HepG2 (cell line): ENCODE data around the gene WDR18. TPM values are rescaled to one million over a fixed set of nuclear protein-coding genes. Genes with fewer than 3 reads are reported as not detected.

Experiments
- ATAC-seq: fragments of 200-7000 bp; cut with Tn5 transposase; 3 replicates; pipeline ENCODE4 v1.9.1; 2020; ENCODE audit warnings: mild to moderate bottlenecking, moderate library complexity
- BruUV-seq: library from RNA; stranded (reverse); fragments of 400-500 nt; replicated peaks from 2 replicates; lab custom pipeline; 2021; lab: Mats Ljungman, UMichigan
- CTCF ChIA-PET: fragments of 300-600 bp; formaldehyde crosslinking; extraction: SDS; loops from one replicate; lab custom pipeline; 2021; ENCODE audit warnings: low total read pairs, inconsistent platforms, low intra/inter-chr PET ratio; lab: Yijun Ruan, JAX
- POLR2A ChIA-PET: fragments of 350-600 bp; sonication (Branson Sonifier 250); formaldehyde crosslinking; loops from one replicate; lab custom pipeline; 2020; ENCODE audit warnings: antibody characterized with exemption, inconsistent platforms; lab: Yijun Ruan, JAX
- DNase-seq: peaks from one replicate; pipeline ENCODE4 v3.0.0-alpha.2; 2015; ENCODE audit warnings: low spot score
- FAIRE-seq: peaks from 3 replicates; lab custom pipeline; 2011; peaks lifted over from hg19 to GRCh38; lab: Jason Lieb, UNC
- H2AFZ ChIP-seq: one replicate; pipeline ENCODE4 v1.6.1; 2011; ENCODE audit warnings: low read length, inconsistent platforms
- H3K27ac ChIP-seq: fragments of 300-600 bp; 3 replicates; pipeline ENCODE4 v1.8.0; 2011; ENCODE audit warnings: mixed run types, mild to moderate bottlenecking, mixed read lengths, low read length, inconsistent platforms; ENCODE audit not compliant: insufficient read depth; ENCODE audit errors: extremely low read length
- H3K27me3 ChIP-seq, 2 experiments: fragments of 200-600 bp in 1 of 2; 2 replicates in 1 of 2; 3 replicates in 1 of 2; pipeline versions ENCODE4 v1.6.0 to v1.8.0; 2011; ENCODE audit warnings: low read length in 2 of 2, mild to moderate bottlenecking in 2 of 2, moderate library complexity in 2 of 2, inconsistent platforms in 1 of 2; ENCODE audit not compliant: insufficient read depth in 2 of 2, control insufficient read depth in 1 of 2
- H3K36me3 ChIP-seq, 2 experiments: fragments of 200-600 bp in 1 of 2; replicated peaks in 1 of 2; 2 replicates in 1 of 2; 3 replicates in 1 of 2; pipeline versions ENCODE4 v1.5.1 to v1.8.0; 2011; ENCODE audit warnings: low read length in 2 of 2, inconsistent platforms in 1 of 2; ENCODE audit not compliant: insufficient read depth in 2 of 2, control insufficient read depth in 1 of 2
- H3K4me1 ChIP-seq: 2 replicates; pipeline ENCODE4 v1.5.1; 2012; ENCODE audit warnings: low read length, inconsistent platforms; ENCODE audit not compliant: insufficient read depth
- H3K4me2 ChIP-seq: 2 replicates; pipeline ENCODE4 v1.6.0; 2011; ENCODE audit warnings: low read depth, low read length, inconsistent platforms
- H3K4me3 ChIP-seq, 3 experiments: fragments of 200-600 bp in 1 of 3; sonication (generic), shearing (Covaris generic) in 1 of 3; replicated peaks in 1 of 3; 2 replicates each; pipeline ENCODE4 v1.5.1; 2011 to 2016; ENCODE audit warnings: low read length in 3 of 3, inconsistent platforms in 2 of 3, low read depth in 2 of 3, mild to moderate bottlenecking in 2 of 3, control low read depth in 1 of 3, mixed read lengths in 1 of 3; ENCODE audit not compliant: insufficient read depth in 1 of 3
- H3K79me2 ChIP-seq: one replicate; pipeline ENCODE4 v1.6.1; 2011; ENCODE audit warnings: low read length, inconsistent platforms; ENCODE audit not compliant: insufficient read depth
- H3K9ac ChIP-seq: 2 replicates; pipeline ENCODE4 v1.6.0; 2011; ENCODE audit warnings: mild to moderate bottlenecking, low read depth, low read length, inconsistent platforms; ENCODE audit not compliant: insufficient read depth
- H3K9me3 ChIP-seq: 2 replicates; pipeline ENCODE4 v1.5.1; 2012; ENCODE audit warnings: mild to moderate bottlenecking, low read length
- H4K20me1 ChIP-seq: 2 replicates; pipeline ENCODE4 v1.6.0; 2011; ENCODE audit warnings: inconsistent platforms, mild to moderate bottlenecking, low read length, moderate library complexity; ENCODE audit not compliant: insufficient read depth
- ARID4A ChIP-seq: sonication (generic); formaldehyde crosslinking; IDR thresholded peaks from 2 replicates; pipeline ENCODE4 v1.5.0; 2020; ENCODE audit warnings: mild to moderate bottlenecking, missing genetic modification reagents, borderline replicate concordance
- FOSL2 ChIP-seq: sonication (generic); formaldehyde crosslinking; IDR thresholded peaks from 2 replicates; pipeline ENCODE4 v1.4.0; 2020; ENCODE audit warnings: missing genetic modification reagents
- MYC ChIP-seq: sonication (generic); formaldehyde crosslinking; IDR thresholded peaks from 2 replicates; pipeline ENCODE4 v1.9.0; 2021; ENCODE audit warnings: missing genetic modification reagents, borderline replicate concordance
- NR2F2 ChIP-seq: IDR thresholded peaks from 2 replicates; pipeline ENCODE4 v1.6.1; 2012; ENCODE audit warnings: low read depth, inconsistent platforms, borderline replicate concordance
- SAP130 ChIP-seq: IDR thresholded peaks from 2 replicates; pipeline ENCODE4 v1.6.1; 2016; ENCODE audit warnings: low read depth
- TGIF2 ChIP-seq: IDR thresholded peaks from 2 replicates; pipeline ENCODE4 v1.6.1; 2016; ENCODE audit warnings: control low read depth, missing compliant biosample characterization
- ZBTB33 ChIP-seq: sonication (generic); formaldehyde crosslinking; IDR thresholded peaks from 2 replicates; pipeline ENCODE4 v1.4.0; 2020; ENCODE audit warnings: missing genetic modification reagents
- ZBTB37 ChIP-seq: sonication (generic); formaldehyde crosslinking; IDR thresholded peaks from 2 replicates; pipeline ENCODE4 v1.4.0; 2020; ENCODE audit warnings: mild to moderate bottlenecking, missing genetic modification reagents
- ZNF574 ChIP-seq: sonication (generic); formaldehyde crosslinking; IDR thresholded peaks from 2 replicates; pipeline ENCODE4 v1.4.0; 2020; ENCODE audit warnings: missing genetic modification reagents
- ZSCAN30 ChIP-seq: sonication (generic); formaldehyde crosslinking; IDR thresholded peaks from 2 replicates; pipeline ENCODE4 v1.5.0; 2020; ENCODE audit warnings: mild to moderate bottlenecking, missing genetic modification reagents
- WGBS: methylation state at CpG from one replicate; pipeline ENCODE4 v1.1.6; 2017; ENCODE audit warnings: low lambda C conversion rate; 5-methylcytosine and 5-hydroxymethylcytosine counted together
- in situ Hi-C: cut with HindIII; loops from 2 replicates; pipeline ENCODE4 v1.10.0; 2017; ENCODE audit warnings: low pct_unique_long_range_greater_than_20kb; ENCODE audit not compliant: extremely low pct_ligation_motif_present
- intact Hi-C: fragments of 100-400 bp; cut with micrococcal nuclease; formaldehyde crosslinking; loops from one replicate; pipeline ENCODE4 v1.10.0; 2022; ENCODE audit not compliant: unreplicated experiment
- polyA plus RNA-seq, 8 experiments: library from polyadenylated mRNA; depleted of rRNA in 3 of 8; stranded (reverse) in 7 of 8; unstranded in 1 of 8; fragments of >200 nt; fragmentation: Illumina TruSeq in 4 of 8; extraction: Trizol in 4 of 8; gene quantifications; 2 replicates each; pipeline versions ENCODE4 v1.2.1 to v1.2.3, GENCODE V29; 2011 to 2016; ENCODE audit warnings: low read depth in 4 of 8, missing spikeins in 1 of 8, mixed read lengths in 1 of 8; ENCODE audit not compliant: insufficient read depth in 1 of 8
- total RNA-seq, 5 experiments: library from RNA; depleted of rRNA; stranded (reverse); fragments of >200 nt; fragmentation: Illumina TruSeq; extraction: Trizol; gene quantifications; 2 replicates each; pipeline ENCODE4 v1.2.3, GENCODE V29; 2016; ENCODE audit warnings: low read depth in 1 of 5

Gene WDR18
- total and polyA plus RNA-seq, 2 of the 13 experiments (the other 11 are each of a cell fraction or from before 2014, with no cell fraction given), result 36.4 to 47.6 TPM

- Histone ChIP-seq H3K27me3 (no peaks in the 10 kb centered on the region), H4K20me1 (peaks cover 27% of the 10 kb centered on the region), H2AFZ (no peak overlapping the region), H3K9ac (no peak overlapping the region), H3K36me3 (peaks cover 14 to 18% of the 10 kb centered on the region in 2 experiments; a peak in 3 of 5 replicates), H3K4me1 (peaks cover 38% of the 10 kb centered on the region), H3K79me2 (peaks cover 58% of the 10 kb centered on the region), H3K27ac (no peak overlapping the region), H3K9me3 (no peaks in the 10 kb centered on the region), H3K4me3 (peak overlapping the region in 1 of 3 experiments; percentile 46; a peak in 1 of 6 replicates), H3K4me2 (peak overlapping the region; percentile 93)
- ATAC-seq (no peak), FAIRE-seq (no peak), DNase-seq (no peak)
- POLR2A ChIA-PET, result no interaction called here
- intact Hi-C loops (no loop called here), in situ Hi-C loops (no loop called here)
- no peak for TF ChIP-seq NR2F2
- TF ChIP-seq ZBTB37 (CRISPR knock-in tag), result no peak
- TF ChIP-seq ZNF574 (CRISPR knock-in tag), result peak; percentile 31; the same call in 1 of the 2 replicates
- 0 out of 2 replicates have a peak, but pooled peaks have one; percentile 11 for TF ChIP-seq MYC (CRISPR knock-in tag)
- TF ChIP-seq TGIF2 (CRISPR knock-in tag), result peak; percentile 30; the same call in 1 of the 2 replicates
- TF ChIP-seq SAP130, result 0 out of 2 replicates have a peak, but pooled peaks have one; percentile 13
- no peak for TF ChIP-seq ZSCAN30 (CRISPR knock-in tag)
- peak; percentile 47; the same call in 1 of the 2 replicates for TF ChIP-seq FOSL2
- 0 out of 2 replicates have a peak, but pooled peaks have one; percentile 10 for TF ChIP-seq ARID4A (CRISPR knock-in tag)
- TF ChIP-seq ZBTB33 (CRISPR knock-in tag), result peak; percentile 47; the same call in 1 of the 2 replicates
- CTCF ChIA-PET, result no interaction called here
- WGBS, result no CpG with 5 or more reads among the region's 12 CpGs
- BruUV-seq, result no TSS peak
Measured at GRCh38 chr19:1016647-1017114, 32.5 kb downstream of the WDR18 start.
